Kidney epithelial cell (primary cell): ENCODE results near the gene GPR156. TPM values are rescaled to one million over a fixed set of nuclear protein-coding genes. Genes with fewer than 3 reads are reported as not detected.
A peak's percentile ranks its signal among the peaks of the same experiment; 100 is the strongest.

Experiments
- DNase-seq: peaks from one replicate; pipeline ENCODE4 v3.0.0-alpha.2; 2010; ENCODE audit warnings: low read depth
- H3K27me3 ChIP-seq: 2 replicates; pipeline ENCODE4 v1.6.0; 2011; ENCODE audit warnings: low read length; ENCODE audit not compliant: control insufficient read depth, insufficient read depth
- H3K36me3 ChIP-seq: 2 replicates; pipeline ENCODE4 v1.5.1; 2011; ENCODE audit warnings: low read length; ENCODE audit not compliant: control insufficient read depth, insufficient read depth
- H3K4me3 ChIP-seq: 2 replicates; pipeline ENCODE4 v1.5.1; 2011; ENCODE audit warnings: low read depth, mild to moderate bottlenecking, control low read depth, low read length
- CTCF ChIP-seq: IDR thresholded peaks from 2 replicates; pipeline ENCODE4 v1.5.1; 2011; ENCODE audit warnings: mild to moderate bottlenecking, moderate library complexity, low read length, control low read depth, inconsistent platforms; ENCODE audit not compliant: insufficient read depth, poor library complexity, severe bottlenecking
- total RNA-seq: library from RNA; depleted of rRNA; stranded (reverse); fragments of >200 nt; gene quantifications from 2 replicates; pipeline ENCODE4 v1.2.3, GENCODE V29; 2015

Gene GPR156
- total RNA-seq, 1 donor from 2014 or later, result 0.63 TPM

GRCh38 chr3:120163816-120164215, 121.2 kb downstream of the GPR156 start:
- Histone ChIP-seq H3K27me3 (no peaks in the 10 kb centered on the region), H3K36me3 (no peaks in the 10 kb centered on the region), H3K4me3 (no peak overlapping the region)
- no peak for DNase-seq
- no peak for TF ChIP-seq CTCF

- no peak overlapping the region for H3K4me3 ChIP-seq
- DNase-seq, result no peak
Observed at GRCh38 chr3:120163026-120163425, 122.0 kb downstream of the GPR156 start.

GRCh38 chr3:120162400-120162799, 122.6 kb downstream of the GPR156 start:
- TF ChIP-seq CTCF, result no peak
- DNase-seq, result no peak

More at GRCh38 chr3:120163026-120163425, 122.0 kb downstream of the GPR156 start:
- Histone ChIP-seq H3K27me3 (no peaks in the 10 kb centered on the region), H3K36me3 (no peaks in the 10 kb centered on the region)
- TF ChIP-seq CTCF, result no peak

GRCh38 chr3:120161902-120162301, 123.1 kb downstream of the GPR156 start:
- Histone ChIP-seq H3K36me3 (no peaks in the 10 kb centered on the region), H3K27me3 (no peaks in the 10 kb centered on the region), H3K4me3 (no peak overlapping the region)
- no peak for DNase-seq
- no peak for TF ChIP-seq CTCF

More at GRCh38 chr3:120162400-120162799, 122.6 kb downstream of the GPR156 start:
- Histone ChIP-seq H3K4me3 (no peak overlapping the region), H3K36me3 (no peaks in the 10 kb centered on the region), H3K27me3 (no peaks in the 10 kb centered on the region)

GRCh38 chr3:120160050-120160449, 125.0 kb downstream of the GPR156 start:
- Histone ChIP-seq H3K27me3 (no peaks in the 10 kb centered on the region), H3K36me3 (no peaks in the 10 kb centered on the region), H3K4me3 (no peak overlapping the region)
- peak; percentile 85 for DNase-seq
- no peak for TF ChIP-seq CTCF

- no peaks in the 10 kb centered on the region for H3K36me3 ChIP-seq
- no peaks in the 10 kb centered on the region for H3K27me3 ChIP-seq
- no peak for DNase-seq
- no peak overlapping the region for H3K4me3 ChIP-seq
- no peak for TF ChIP-seq CTCF
Observed at GRCh38 chr3:120157681-120158080, 127.3 kb downstream of the GPR156 start.
